Measurements from ENCODE around the gene DGKG.

- TF ChIP-seq CTCF (IDR thresholded peaks at IDR 0.05) = no peak
- no peak for TF ChIP-seq POLR2A (IDR thresholded peaks at IDR 0.05)
Measured at GRCh38 chr3:186189492-186189891, 172.5 kb downstream of the DGKG start.

Data from lower leg skin (tissue), 3 donors.